NCI-H2029 treated with DMSO at 0.1 percent for 48 hours (cell line): ENCODE results near the gene LGR6.
"Not testable (repeated sequence)": the region's sequence is repeated elsewhere in the genome, so short reads cannot be mapped to it uniquely, and the experiment has no call there.

Source experiments
- DNase-seq: peaks from one replicate; lab custom pipeline; 2025; lab: John Stamatoyannopoulos, UW

The LGR6 gene

GRCh38 chr1:202223121-202223860 lies 29.7 kb downstream of the LGR6 start:
- DNase-seq = no peak

GRCh38 chr1:202224453-202224852 lies 30.9 kb downstream of the LGR6 start:
- DNase-seq = no peak

GRCh38 chr1:202225131-202225530 lies 31.5 kb downstream of the LGR6 start:
- DNase-seq = no peak

- DNase-seq = no peak
These were observed 33.6 kb downstream of the LGR6 start for GRCh38 chr1:202227053-202227672.

GRCh38 chr1:202227997-202228401 lies 34.4 kb downstream of the LGR6 start:
- no peak for DNase-seq

- no peak for DNase-seq
These were observed 35.0 kb downstream of the LGR6 start for GRCh38 chr1:202228484-202229122.

GRCh38 chr1:202229376-202229775 lies 35.8 kb downstream of the LGR6 start:
- no peak for DNase-seq

GRCh38 chr1:202230061-202230938 lies 36.7 kb downstream of the LGR6 start:
- no peak for DNase-seq

GRCh38 chr1:202230939-202231645 lies 37.5 kb downstream of the LGR6 start:
- no peak for DNase-seq

- DNase-seq = no peak
These were observed 39.6 kb downstream of the LGR6 start for GRCh38 chr1:202233171-202233570.

GRCh38 chr1:202233804-202234203 lies 40.2 kb downstream of the LGR6 start:
- no peak for DNase-seq

- DNase-seq = no peak
These were observed 40.9 kb downstream of the LGR6 start for GRCh38 chr1:202234331-202235002.

- no peak for DNase-seq
These were observed 41.5 kb downstream of the LGR6 start for GRCh38 chr1:202235003-202235660.

- DNase-seq = peak; percentile 9
These were observed 42.5 kb downstream of the LGR6 start for GRCh38 chr1:202235856-202236837.

- no peak for DNase-seq
These were observed 43.5 kb downstream of the LGR6 start for GRCh38 chr1:202237052-202237451.

- DNase-seq = no peak
These were observed 45.3 kb downstream of the LGR6 start for GRCh38 chr1:202238914-202239313.

GRCh38 chr1:202240226-202240625 lies 46.6 kb downstream of the LGR6 start:
- DNase-seq = not testable (repeated sequence)

GRCh38 chr1:202240956-202241355 lies 47.4 kb downstream of the LGR6 start:
- DNase-seq = no peak

GRCh38 chr1:202241376-202242079 lies 47.9 kb downstream of the LGR6 start:
- peak; percentile 9 for DNase-seq
